ENCODE data around the gene EDA. TPM values are rescaled to one million over a fixed set of nuclear protein-coding genes. Genes with fewer than 3 reads are reported as not detected.

EDA gene
- 10 to 100 TPM in 1 of 4 donors, 1 to 10 TPM in 3; 6.2 to 10.9 (median 6.8) TPM for total RNA-seq

GRCh38 chrX:69615779-69616456 lies at the start of gene EDA:
EDA (plus strand) TSS chrX:69616113.
- ATAC-seq (ENCODE audit: low FRiP score) (peak; percentile 94), DNase-seq (ENCODE audit: low spot score) (peak; percentile 47)
- TF ChIP-seq, protein P1, sequence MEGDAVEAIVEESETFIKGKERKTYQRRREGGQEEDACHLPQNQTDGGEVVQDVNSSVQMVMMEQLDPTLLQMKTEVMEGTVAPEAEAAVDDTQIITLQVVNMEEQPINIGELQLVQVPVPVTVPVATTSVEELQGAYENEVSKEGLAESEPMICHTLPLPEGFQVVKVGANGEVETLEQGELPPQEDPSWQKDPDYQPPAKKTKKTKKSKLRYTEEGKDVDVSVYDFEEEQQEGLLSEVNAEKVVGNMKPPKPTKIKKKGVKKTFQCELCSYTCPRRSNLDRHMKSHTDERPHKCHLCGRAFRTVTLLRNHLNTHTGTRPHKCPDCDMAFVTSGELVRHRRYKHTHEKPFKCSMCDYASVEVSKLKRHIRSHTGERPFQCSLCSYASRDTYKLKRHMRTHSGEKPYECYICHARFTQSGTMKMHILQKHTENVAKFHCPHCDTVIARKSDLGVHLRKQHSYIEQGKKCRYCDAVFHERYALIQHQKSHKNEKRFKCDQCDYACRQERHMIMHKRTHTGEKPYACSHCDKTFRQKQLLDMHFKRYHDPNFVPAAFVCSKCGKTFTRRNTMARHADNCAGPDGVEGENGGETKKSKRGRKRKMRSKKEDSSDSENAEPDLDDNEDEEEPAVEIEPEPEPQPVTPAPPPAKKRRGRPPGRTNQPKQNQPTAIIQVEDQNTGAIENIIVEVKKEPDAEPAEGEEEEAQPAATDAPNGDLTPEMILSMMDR (IDR thresholded peaks at IDR 0.05): no peak

DNA sequence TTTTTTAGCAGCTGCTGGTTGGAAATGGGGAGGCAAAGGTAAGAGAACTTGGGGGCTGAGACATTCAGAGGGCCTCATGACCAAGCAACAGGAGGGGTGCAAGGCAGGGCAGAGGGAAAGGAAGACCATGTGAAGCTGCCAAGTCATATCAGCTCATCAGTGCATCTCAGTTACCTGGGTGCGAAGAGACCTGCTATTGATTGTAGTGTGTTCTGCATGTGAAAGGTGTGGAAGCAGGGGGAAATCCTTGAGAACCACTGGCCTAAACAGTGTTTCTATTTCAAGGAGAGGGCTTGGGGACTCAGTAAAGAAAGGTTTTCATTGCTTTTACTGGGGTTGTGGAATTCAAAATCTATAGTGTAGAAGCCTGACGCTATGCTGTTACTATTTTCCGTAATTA lies 47.1 kb upstream of the EDA start:
- TF ChIP-seq, protein P1 (IDR thresholded peaks at IDR 0.05): no peak
- no peak for ATAC-seq (ENCODE audit: low FRiP score)

DNA sequence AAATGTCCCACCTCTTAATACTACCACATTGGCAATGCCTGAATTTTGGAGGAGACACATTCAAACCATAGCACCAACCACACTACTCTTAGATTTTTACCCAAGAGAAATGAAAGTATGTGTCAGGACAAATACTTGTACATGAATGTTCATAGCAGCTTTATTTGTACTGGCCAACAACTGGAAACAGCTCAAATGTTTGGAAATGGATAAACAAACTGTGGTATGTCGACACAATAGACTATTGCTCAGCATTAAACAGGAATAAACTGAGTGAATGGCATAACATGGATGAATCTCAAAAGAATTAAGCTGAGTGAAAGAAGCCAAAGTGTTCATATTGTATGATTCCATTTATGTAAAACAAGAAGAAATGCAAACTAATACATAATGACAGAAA lies 18.5 kb upstream of the EDA start:
- ATAC-seq (ENCODE audit: low FRiP score) (no peak), DNase-seq (ENCODE audit: low spot score) (no peak)
- TF ChIP-seq, protein P1 (IDR thresholded peaks at IDR 0.05): no peak

More for the DNA sequence above, 47.1 kb upstream of the EDA start:
- no peak for DNase-seq (ENCODE audit: low spot score)

DNA sequence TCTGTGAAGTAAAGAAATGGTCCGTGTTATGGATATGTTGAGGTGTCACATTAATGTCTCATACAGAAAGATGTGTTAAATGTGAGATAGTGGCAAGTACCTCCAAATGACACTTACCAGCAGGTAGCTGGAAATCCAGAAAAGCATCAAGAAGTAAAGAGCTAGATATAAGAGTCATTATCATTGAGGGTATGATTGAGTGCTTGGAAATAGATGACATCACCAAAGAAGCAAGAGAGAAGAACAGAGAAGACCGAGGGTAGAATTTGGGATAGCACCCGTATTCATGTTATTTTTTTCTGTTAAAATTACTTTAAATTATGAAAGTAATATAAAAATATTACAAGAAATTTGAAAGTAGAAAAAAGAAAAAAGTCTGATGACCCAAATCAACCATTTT lies 15.7 kb upstream of the EDA start:
- TF ChIP-seq, protein P1 (IDR thresholded peaks at IDR 0.05): no peak
- ATAC-seq (ENCODE audit: low FRiP score): no peak
- no peak for DNase-seq (ENCODE audit: low spot score)

- TF ChIP-seq, protein P1 (IDR thresholded peaks at IDR 0.05): no peak
- DNase-seq (ENCODE audit: low spot score) (no peak), ATAC-seq (ENCODE audit: low FRiP score) (peak; percentile 74)
These were observed 12.2 kb upstream of the EDA start for GRCh38 chrX:69603566-69604194.

GRCh38 chrX:69605521-69605920 lies 10.4 kb upstream of the EDA start:
- TF ChIP-seq, protein P1 (IDR thresholded peaks at IDR 0.05): no peak
- DNase-seq (ENCODE audit: low spot score) (no peak), ATAC-seq (ENCODE audit: low FRiP score) (no peak)

DNA sequence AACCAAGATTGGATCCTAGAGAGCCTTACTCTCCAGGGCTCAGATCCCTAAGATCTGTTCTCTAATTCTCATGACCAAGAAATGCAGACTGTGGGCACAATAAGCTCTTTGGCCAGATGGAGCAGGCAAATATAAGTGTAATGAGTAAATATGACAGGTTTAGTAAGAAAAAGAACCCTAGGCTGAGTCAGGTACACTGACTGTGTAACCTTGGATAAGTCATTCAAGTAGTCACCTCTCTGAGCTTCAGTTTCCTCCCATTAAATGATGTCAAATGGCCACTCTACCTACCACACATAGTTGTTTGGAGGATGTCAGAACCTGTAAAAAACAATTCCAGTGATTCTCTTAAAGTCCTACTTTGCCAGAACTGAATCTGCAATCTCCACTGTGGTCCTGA lies 8.3 kb upstream of the EDA start:
- ATAC-seq (ENCODE audit: low FRiP score) (no peak), DNase-seq (ENCODE audit: low spot score) (no peak)
- TF ChIP-seq, protein P1 (IDR thresholded peaks at IDR 0.05): no peak

All from omental fat pad (tissue), 4 donors.